HL-60 (cell line): ENCODE data around the gene ZMPSTE24.

Experiments
- CTCF ChIP-seq: IDR thresholded peaks from one replicate; pipeline ENCODE4 v1.5.1; 2011; ENCODE audit warnings: low read length, control low read depth, inconsistent platforms; ENCODE audit not compliant: insufficient read depth
- GABPA ChIP-seq: IDR thresholded peaks from 2 replicates; pipeline ENCODE4 v1.6.1; 2012; ENCODE audit warnings: low read depth
- POLR2AphosphoS5 ChIP-seq: IDR thresholded peaks from 2 replicates; pipeline ENCODE4 v1.6.1; 2012; ENCODE audit warnings: low read depth
- REST ChIP-seq: IDR thresholded peaks from 2 replicates; pipeline ENCODE4 v1.6.1; 2012; ENCODE audit warnings: low read depth; ENCODE audit not compliant: insufficient replicate concordance

- TF ChIP-seq CTCF (no peak), POLR2AphosphoS5 (no peak), GABPA (no peak), REST (no peak)
Observed at GRCh38 chr1:40224040-40224439, 34.0 kb upstream of the ZMPSTE24 start.
